WI38 (cell line): Measurements from ENCODE around the gene RBM33.
A peak's percentile ranks its signal among the peaks of the same experiment; 100 is the strongest.

Source experiments
- H3K4me3 ChIP-seq: 2 replicates; pipeline ENCODE4 v1.5.1; 2011; ENCODE audit warnings: low read depth, mild to moderate bottlenecking, control low read depth, low read length
- CTCF ChIP-seq: IDR thresholded peaks from 2 replicates; pipeline ENCODE4 v1.5.1; 2012; ENCODE audit warnings: low read depth, mild to moderate bottlenecking, control low read depth, low read length

The RBM33 gene

DNA sequence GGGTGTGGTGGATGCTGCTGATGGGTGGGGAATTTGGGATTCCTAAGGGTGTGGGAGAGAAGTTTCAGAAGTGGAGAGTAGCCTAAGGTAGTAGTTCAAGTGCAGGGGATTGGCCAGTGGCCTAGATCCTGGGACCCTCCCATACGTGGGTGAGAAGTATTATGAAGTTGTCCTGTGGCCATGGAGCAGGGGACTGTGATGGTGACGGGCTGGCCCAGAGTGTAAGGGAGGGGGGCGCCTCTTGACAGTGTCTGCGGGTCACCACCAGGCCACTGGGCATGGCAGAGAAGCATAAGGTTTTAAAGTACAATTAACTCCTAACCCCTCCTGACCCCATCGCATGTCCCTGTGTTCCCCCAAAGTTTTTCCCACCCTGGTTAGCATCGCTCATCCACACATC is 70.2 kb downstream of the RBM33 start:
- no peak for TF ChIP-seq CTCF

DNA sequence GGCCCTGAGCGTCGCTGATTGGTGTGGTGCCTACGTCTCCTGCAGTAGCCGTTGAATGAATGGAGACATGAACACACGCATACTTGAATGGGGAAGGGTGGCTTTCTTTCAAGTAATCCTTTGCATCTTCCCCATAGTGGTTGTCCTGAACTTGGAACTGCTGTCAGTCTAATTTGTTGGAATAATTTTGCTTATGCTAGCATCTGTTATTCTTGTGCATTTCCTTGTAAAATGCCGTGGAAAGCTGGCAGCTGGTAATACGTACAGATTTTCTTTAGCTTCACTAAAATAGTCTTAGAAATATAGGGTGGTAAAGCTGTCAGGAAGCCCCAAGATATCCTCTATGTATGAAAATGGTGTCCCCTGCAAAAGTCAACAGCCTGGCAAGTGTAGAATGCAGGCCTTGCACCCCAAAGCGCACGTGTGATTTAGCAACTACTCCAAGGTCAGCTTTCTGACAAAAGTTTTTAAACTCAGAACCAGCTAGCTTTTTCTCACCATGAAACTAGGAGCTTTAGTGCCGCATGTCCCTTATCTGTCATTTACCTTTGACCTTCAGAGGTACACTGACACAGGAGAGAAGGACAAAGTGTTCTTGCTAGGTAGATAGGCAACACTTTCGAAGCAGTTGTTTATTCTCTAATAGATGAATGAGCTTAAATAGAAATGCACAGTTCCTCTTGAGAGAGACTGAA is 70.8 kb downstream of the RBM33 start:
- no peak for TF ChIP-seq CTCF
- no peak overlapping the region for H3K4me3 ChIP-seq

More for the DNA sequence above, 70.2 kb downstream of the RBM33 start:
- H3K4me3 ChIP-seq: no peak overlapping the region

GRCh38 chr7:155717010-155717744 is 72.7 kb downstream of the RBM33 start:
- H3K4me3 ChIP-seq: no peak overlapping the region

GRCh38 chr7:155721056-155721455 is 76.6 kb downstream of the RBM33 start:
- no peak for TF ChIP-seq CTCF
- H3K4me3 ChIP-seq: no peak overlapping the region

More at GRCh38 chr7:155717010-155717744, 72.7 kb downstream of the RBM33 start:
- TF ChIP-seq CTCF: no peak

- no peak overlapping the region for H3K4me3 ChIP-seq
- no peak for TF ChIP-seq CTCF
Measured at GRCh38 chr7:155722118-155722517, 77.7 kb downstream of the RBM33 start.

- no peak for TF ChIP-seq CTCF
- no peak overlapping the region for H3K4me3 ChIP-seq
Measured at GRCh38 chr7:155722936-155723335, 78.5 kb downstream of the RBM33 start.

DNA sequence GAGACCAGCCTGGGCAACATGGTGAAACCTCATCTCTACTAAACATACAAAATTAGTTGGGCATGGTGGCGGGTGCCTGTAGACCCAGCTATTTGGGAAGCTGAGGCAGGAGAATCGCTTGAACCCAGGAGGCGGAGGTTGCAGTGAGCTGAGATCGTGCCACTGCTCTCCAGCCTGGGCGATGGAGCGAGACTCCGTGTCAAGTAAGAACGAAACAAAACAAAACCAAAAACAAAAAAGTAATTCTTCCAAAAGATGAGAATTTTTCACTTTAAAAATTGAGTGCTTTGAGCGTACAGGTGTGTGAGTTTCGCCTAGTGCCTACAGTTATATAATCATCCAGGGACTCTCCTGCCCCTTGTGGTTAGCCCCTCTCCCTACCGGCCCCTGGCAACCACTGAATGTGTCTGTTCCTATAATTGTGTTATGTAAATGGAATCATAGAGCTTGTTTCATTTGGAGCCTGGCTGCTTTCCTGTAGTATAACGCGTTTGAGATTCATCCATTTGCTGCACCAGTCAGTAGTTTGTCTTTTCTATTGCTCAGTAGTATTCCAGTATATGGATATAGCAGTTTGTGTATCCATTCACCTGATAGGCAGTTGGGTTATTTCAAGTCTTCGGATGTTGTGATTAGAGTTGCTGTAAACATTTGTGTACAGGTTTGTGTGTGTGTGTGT is 80.0 kb downstream of the RBM33 start:
- H3K4me3 ChIP-seq: no peak overlapping the region
- TF ChIP-seq CTCF: 0 out of 2 replicates have a peak, but pooled peaks have one; percentile 4
